Endothelial cell of umbilical vein (primary cell): Measurements from ENCODE around the gene ATP6V1G1. TPM values are rescaled to one million over a fixed set of nuclear protein-coding genes. Genes with fewer than 3 reads are reported as not detected.

Source experiments
- BruUV-seq: library from RNA; stranded (reverse); fragments of 400-500 nt; replicated peaks from 2 replicates; lab custom pipeline; 2021; lab: Mats Ljungman, UMichigan
- CTCF ChIA-PET: fragments of 300-600, 350-600 bp; sonication (Branson Sonifier 250); formaldehyde crosslinking; loops from one replicate; lab custom pipeline; 2021; ENCODE audit warnings: antibody characterized with exemption, inconsistent platforms; lab: Charles Lee
- POLR2A ChIA-PET: fragments of 300-600, 350-600 bp; sonication (Branson Sonifier 250); formaldehyde crosslinking; loops from one replicate; lab custom pipeline; 2021; ENCODE audit warnings: antibody characterized with exemption, inconsistent platforms; lab: Charles Lee
- DNase-seq: peaks from one replicate; pipeline ENCODE4 v3.0.0-alpha.2; 2011; ENCODE audit warnings: low read depth, low spot score
- FAIRE-seq: peaks from 2 replicates; lab custom pipeline; 2011; peaks lifted over from hg19 to GRCh38; lab: Jason Lieb, UNC
- H2AFZ ChIP-seq: 2 replicates; pipeline ENCODE4 v1.6.0; 2012; ENCODE audit warnings: low read depth, low read length, control low read depth, inconsistent platforms
- H3K27ac ChIP-seq: 2 replicates; pipeline ENCODE4 v1.5.1; 2011; ENCODE audit warnings: low read depth, mild to moderate bottlenecking, control low read depth, low read length, moderate library complexity; ENCODE audit not compliant: insufficient read depth
- H3K27me3 ChIP-seq, 2 experiments: 2 replicates each; pipeline versions ENCODE4 v1.6.0 to v1.6.1; 2011; ENCODE audit warnings: low read length in 2 of 2, mixed read lengths in 1 of 2; ENCODE audit not compliant: control insufficient read depth in 2 of 2, insufficient read depth in 2 of 2
- H3K36me3 ChIP-seq, 2 experiments: 2 replicates in 1 of 2; 3 replicates in 1 of 2; pipeline ENCODE4 v1.5.1; 2011; ENCODE audit warnings: low read length in 2 of 2, mild to moderate bottlenecking in 1 of 2, moderate library complexity in 1 of 2; ENCODE audit not compliant: control insufficient read depth in 2 of 2, insufficient read depth in 2 of 2; ENCODE audit errors: extremely low read depth in 1 of 2
- H3K4me1 ChIP-seq: 3 replicates; pipeline ENCODE4 v1.5.1; 2011; ENCODE audit warnings: mild to moderate bottlenecking, low read length; ENCODE audit not compliant: control insufficient read depth, insufficient read depth; ENCODE audit errors: extremely low read depth
- H3K4me2 ChIP-seq: 2 replicates; pipeline ENCODE4 v1.6.1; 2011; ENCODE audit warnings: low read length, control low read depth, mixed read lengths; ENCODE audit not compliant: insufficient read depth
- H3K4me3 ChIP-seq, 3 experiments: fragments of 200-600 bp in 1 of 3; sonication (generic), shearing (Covaris generic) in 1 of 3; replicated peaks in 1 of 3; 2 replicates each; pipeline ENCODE4 v1.5.1; 2011 to 2016; ENCODE audit warnings: control low read depth in 3 of 3, low read length in 3 of 3, mild to moderate bottlenecking in 2 of 3, inconsistent platforms in 1 of 3, low read depth in 1 of 3, moderate library complexity in 1 of 3; ENCODE audit not compliant: insufficient read depth in 1 of 3
- H3K79me2 ChIP-seq: 2 replicates; pipeline ENCODE4 v1.6.0; 2012; ENCODE audit warnings: low read length, inconsistent platforms; ENCODE audit not compliant: control insufficient read depth, insufficient read depth
- H3K9ac ChIP-seq: replicated peaks from 2 replicates; pipeline ENCODE3; 2011; ENCODE audit warnings: low read length, control low read depth; ENCODE audit not compliant: insufficient read depth; ENCODE audit errors: extremely low read depth
- H3K9me1 ChIP-seq: replicated peaks from 3 replicates; pipeline ENCODE4 v1.6.0; 2011; ENCODE audit warnings: mild to moderate bottlenecking, low read length; ENCODE audit not compliant: control insufficient read depth, insufficient read depth; ENCODE audit errors: extremely low read depth
- H3K9me3 ChIP-seq: replicated peaks from 2 replicates; pipeline ENCODE4 v1.5.1; 2012; ENCODE audit warnings: low read length, inconsistent platforms; ENCODE audit not compliant: control insufficient read depth, insufficient read depth
- H4K20me1 ChIP-seq: replicated peaks from 2 replicates; pipeline ENCODE3; 2011; ENCODE audit warnings: mild to moderate bottlenecking, low read length; ENCODE audit not compliant: control insufficient read depth, insufficient read depth; ENCODE audit errors: extremely low read depth
- CTCF ChIP-seq, 2 donors: IDR thresholded peaks; 1 replicate in 1 of 2; 2 replicates in 1 of 2; pipeline ENCODE4 v1.5.1; 2011; ENCODE audit warnings: low read length in 2 of 2, mild to moderate bottlenecking in 2 of 2, moderate library complexity in 2 of 2, control low read depth in 1 of 2, inconsistent platforms in 1 of 2, low read depth in 1 of 2; ENCODE audit not compliant: insufficient read depth in 1 of 2; ENCODE audit errors: extremely low read depth in 1 of 2
- EZH2 ChIP-seq: IDR thresholded peaks from 2 replicates; pipeline ENCODE4 v1.6.1; 2012; ENCODE audit warnings: borderline replicate concordance, low read depth, mild to moderate bottlenecking, moderate library complexity, low read length, inconsistent platforms; ENCODE audit not compliant: severe bottlenecking
- FOS ChIP-seq: IDR thresholded peaks from 2 replicates; pipeline ENCODE4 v1.6.1; 2011; ENCODE audit warnings: mild to moderate bottlenecking, low read length, moderate library complexity, borderline replicate concordance; ENCODE audit not compliant: insufficient read depth
- GATA2 ChIP-seq: IDR thresholded peaks from 2 replicates; pipeline ENCODE4 v1.7.0; 2011; ENCODE audit warnings: low read depth, mild to moderate bottlenecking, moderate library complexity, mixed read lengths, low read length; ENCODE audit not compliant: insufficient read length, insufficient read depth
- JUN ChIP-seq: IDR thresholded peaks from 2 replicates; pipeline ENCODE4 v1.6.1; 2011; ENCODE audit warnings: borderline replicate concordance, low read depth; ENCODE audit not compliant: insufficient read length, insufficient read depth
- MAX ChIP-seq: IDR thresholded peaks from 2 replicates; pipeline ENCODE4 v1.6.1; 2011; ENCODE audit not compliant: insufficient read depth, insufficient read length
- MYC ChIP-seq: IDR thresholded peaks from one replicate; pipeline ENCODE4 v1.6.1; 2011; ENCODE audit warnings: mild to moderate bottlenecking, low read depth, low read length
- POLR2A ChIP-seq: IDR thresholded peaks from 2 replicates; pipeline ENCODE4 v1.6.1; 2012; ENCODE audit warnings: low read depth, mild to moderate bottlenecking, control low read depth, low read length
- POLR2AphosphoS5 ChIP-seq: IDR thresholded peaks from 2 replicates; pipeline ENCODE4 v1.6.1; 2012; ENCODE audit warnings: low read depth, mild to moderate bottlenecking, control low read depth, low read length, moderate library complexity; ENCODE audit not compliant: insufficient read depth
- dilution Hi-C: fragments of 300-500 bp; cut with MboI; formaldehyde crosslinking; loops from one replicate; pipeline ENCODE4 v1.15.0; 2019; ENCODE audit warnings: low sequenced_read_pairs; ENCODE audit not compliant: extremely low pct_ligation_motif_present
- intact Hi-C: fragments of 100-400 bp; cut with micrococcal nuclease; formaldehyde crosslinking; loops from one replicate; pipeline ENCODE4 v1.10.0; 2022
- polyA plus RNA-seq, 4 experiments: library from polyadenylated mRNA; depleted of rRNA in 3 of 4; stranded (reverse) in 3 of 4; unstranded in 1 of 4; fragments of >200 nt; gene quantifications; 2 replicates each; pipeline versions ENCODE4 v1.2.1 to v1.2.3, GENCODE V29; 2011 to 2012; ENCODE audit warnings: missing spikeins in 1 of 4
- total RNA-seq: library from RNA; stranded (reverse); gene quantifications from 2 replicates; pipeline ENCODE4 v1.2.3, GENCODE V29; 2021

ATP6V1G1 gene
- total and polyA plus RNA-seq, 2 donors (not counting 3 experiments of a cell fraction or from before 2014, with no cell fraction given) = 78.9 to 96.9 TPM

- POLR2A ChIA-PET = no interaction called here
- FAIRE-seq = no peak
- TF ChIP-seq MYC (no peak), FOS (no peak), EZH2 (no peak), POLR2AphosphoS5 (no peak), GATA2 (no peak), MAX (no peak), JUN (no peak), CTCF (IDR thresholded peaks at IDR 0.05; ENCODE audit: extremely low read depth in 1 of 2, insufficient read depth in 1 of 2, low read depth in 1 of 2, low read length in 2 of 2) (no peak), POLR2A (no peak)
- H3K27me3 ChIP-seq = peaks cover 2% of the 10 kb centered on the region in 2 experiments
- no peaks in the 10 kb centered on the region for H4K20me1 ChIP-seq
- H3K4me1 ChIP-seq = no peaks in the 10 kb centered on the region
- no peaks in the 10 kb centered on the region for H3K9me3 ChIP-seq
- H3K4me2 ChIP-seq = no peak overlapping the region
- DNase-seq = no peak
- dilution Hi-C loops (no loop called here), intact Hi-C loops (no loop called here)
- H3K9ac ChIP-seq = no peak overlapping the region
- no peak overlapping the region for H2AFZ ChIP-seq
- H3K27ac ChIP-seq = no peak overlapping the region
- BruUV-seq = no TSS peak
- no peaks in the 10 kb centered on the region for H3K9me1 ChIP-seq
- CTCF ChIA-PET = interaction anchor here (0.9 to 2.7 kb wide), 3 partner anchors 10 to 114 kb away, joined by 3 to 13 read pairs (median 4); no protein-coding TSS in a partner anchor
- no peaks in the 10 kb centered on the region for H3K36me3 ChIP-seq
- no peaks in the 10 kb centered on the region for H3K79me2 ChIP-seq
- no peak overlapping the region for H3K4me3 ChIP-seq
Measured at GRCh38 chr9:114539701-114540380, 47.7 kb upstream of the ATP6V1G1 start.
